ENCODE results near the gene VAC14.

DNA sequence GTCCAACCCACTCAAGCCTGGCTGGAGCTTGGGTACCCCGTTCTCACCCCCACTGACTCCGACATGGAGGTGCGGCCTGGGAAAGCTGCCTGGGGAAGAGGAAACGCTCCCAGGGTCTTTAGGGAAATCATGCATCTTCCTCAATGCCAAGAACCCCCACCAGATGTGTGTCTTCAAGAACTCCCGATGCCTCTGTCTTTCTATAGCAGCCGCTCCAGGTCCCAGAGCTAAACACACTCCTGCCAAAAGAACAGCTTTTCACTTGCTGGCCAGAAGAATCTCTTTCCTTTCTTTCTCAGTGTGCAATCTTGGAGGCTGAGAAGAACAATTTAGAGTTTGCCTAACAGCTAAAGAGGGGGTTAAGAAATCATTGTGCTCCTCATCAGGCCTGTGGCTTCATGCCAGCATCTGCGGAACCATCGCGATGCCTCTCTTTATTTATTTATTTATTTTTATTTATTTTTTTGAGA is 74.0 kb downstream of the VAC14 start:
- TF ChIP-seq LEF1 (IDR thresholded peaks at IDR 0.05; ENCODE audit: borderline replicate concordance) (no peak), ELF4 (IDR thresholded peaks at IDR 0.05) (no peak), BHLHE40 (IDR thresholded peaks at IDR 0.05; ENCODE audit: borderline replicate concordance) (no peak)
